ENCODE measurements around the gene DAAM2. TPM values are rescaled to one million over a fixed set of nuclear protein-coding genes. Genes with fewer than 3 reads are reported as not detected.

DAAM2 gene
- total RNA-seq, 3 donors from 2014 or later, result 0.05 TPM; not detected in 2

GRCh38 chr6:39929733-39930461 lies 137.7 kb downstream of the DAAM2 start:
- Mint-ChIP-seq H3K4me3 (no peak overlapping the region), H3K27me3 (ENCODE audit: low read depth) (peaks cover 19% of the 10 kb centered on the region), H3K4me1 (ENCODE audit: low read depth) (peaks cover 8% of the 10 kb centered on the region), H3K36me3 (ENCODE audit: insufficient read depth) (no peaks in the 10 kb centered on the region), H3K9me3 (peaks cover 4% of the 10 kb centered on the region)
- ATAC-seq (no peak), DNase-seq (no peak)

GRCh38 chr6:39930540-39930939 lies 138.4 kb downstream of the DAAM2 start:
- Mint-ChIP-seq H3K4me1 (ENCODE audit: low read depth) (peaks cover 8% of the 10 kb centered on the region), H3K4me3 (no peak overlapping the region), H3K9me3 (peaks cover 4% of the 10 kb centered on the region), H3K36me3 (ENCODE audit: insufficient read depth) (no peaks in the 10 kb centered on the region), H3K27me3 (ENCODE audit: low read depth) (peaks cover 24% of the 10 kb centered on the region)
- DNase-seq (no peak), ATAC-seq (no peak)

- H3K4me3 Mint-ChIP-seq, result no peak overlapping the region
- no peaks in the 10 kb centered on the region for H3K9me3 Mint-ChIP-seq
- DNase-seq (no peak), ATAC-seq (no peak)
- peaks cover 4% of the 10 kb centered on the region for H3K4me1 Mint-ChIP-seq (ENCODE audit: low read depth)
- no peaks in the 10 kb centered on the region for H3K36me3 Mint-ChIP-seq (ENCODE audit: insufficient read depth)
- peaks cover 29% of the 10 kb centered on the region for H3K27me3 Mint-ChIP-seq (ENCODE audit: low read depth)
Observed at GRCh38 chr6:39931607-39932006, 139.4 kb downstream of the DAAM2 start.

- no peak for DNase-seq
- Mint-ChIP-seq H3K27me3 (ENCODE audit: low read depth) (peaks cover 33% of the 10 kb centered on the region), H3K9me3 (no peaks in the 10 kb centered on the region), H3K36me3 (ENCODE audit: insufficient read depth) (no peaks in the 10 kb centered on the region), H3K4me3 (no peak overlapping the region), H3K4me1 (ENCODE audit: low read depth) (peaks cover 4% of the 10 kb centered on the region)
- no peak for ATAC-seq
Observed at GRCh38 chr6:39932386-39932910, 140.3 kb downstream of the DAAM2 start.

GRCh38 chr6:39933669-39934130 lies 141.5 kb downstream of the DAAM2 start:
- peaks cover 36% of the 10 kb centered on the region for H3K27me3 Mint-ChIP-seq (ENCODE audit: low read depth)
- H3K4me1 Mint-ChIP-seq (ENCODE audit: low read depth), result peaks cover 4% of the 10 kb centered on the region
- H3K9me3 Mint-ChIP-seq, result no peaks in the 10 kb centered on the region
- DNase-seq (no peak), ATAC-seq (peak; percentile 56 to 68)
- peak overlapping the region; percentile 81 for H3K4me3 Mint-ChIP-seq
- H3K36me3 Mint-ChIP-seq (ENCODE audit: insufficient read depth), result no peaks in the 10 kb centered on the region

- ATAC-seq (peak; percentile 87 to 90), DNase-seq (peak; percentile 23)
- Mint-ChIP-seq H3K4me1 (ENCODE audit: low read depth) (peaks cover 4% of the 10 kb centered on the region), H3K27me3 (ENCODE audit: low read depth) (peaks cover 36% of the 10 kb centered on the region), H3K36me3 (ENCODE audit: insufficient read depth) (no peaks in the 10 kb centered on the region), H3K4me3 (peak within 1 kb of the TSS; percentile 81), H3K9me3 (no peaks in the 10 kb centered on the region)
Observed at GRCh38 chr6:39934131-39934757, 142.1 kb downstream of the DAAM2 start, which contains the start of gene MOCS1. TSS of gene MOCS1 (minus strand) at chr6:39934462. CDS start at chr6:39934417, 45 bp downstream.

- Mint-ChIP-seq H3K4me1 (ENCODE audit: low read depth) (peaks cover 4% of the 10 kb centered on the region), H3K9me3 (no peaks in the 10 kb centered on the region), H3K4me3 (no peak overlapping the region), H3K27me3 (ENCODE audit: low read depth) (peaks cover 36% of the 10 kb centered on the region), H3K36me3 (ENCODE audit: insufficient read depth) (no peaks in the 10 kb centered on the region)
- ATAC-seq (no peak), DNase-seq (no peak)
Observed at GRCh38 chr6:39935241-39935640, 143.1 kb downstream of the DAAM2 start.

DNA sequence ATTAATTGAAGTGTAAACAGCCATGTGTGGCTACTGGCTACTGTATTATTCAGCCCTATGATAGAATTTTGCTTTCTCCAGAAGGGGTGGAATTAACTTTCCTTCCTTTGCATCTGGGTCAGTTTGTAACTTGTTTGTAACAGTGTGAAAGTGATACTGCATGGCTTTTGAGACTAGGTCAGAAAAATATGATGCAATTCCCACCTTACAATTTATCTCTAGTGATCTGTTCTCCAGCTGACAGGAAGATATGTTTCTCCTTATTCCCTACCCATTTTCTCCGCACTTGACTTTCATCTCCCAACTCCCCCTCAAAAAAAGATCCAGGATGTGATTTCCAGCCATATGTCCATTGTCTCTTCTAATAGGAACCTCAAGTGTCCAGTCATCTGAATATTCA lies 144.7 kb downstream of the DAAM2 start:
- Mint-ChIP-seq H3K4me1 (ENCODE audit: low read depth) (peaks cover 4% of the 10 kb centered on the region), H3K36me3 (ENCODE audit: insufficient read depth) (no peaks in the 10 kb centered on the region), H3K27me3 (ENCODE audit: low read depth) (peaks cover 33% of the 10 kb centered on the region), H3K9me3 (no peaks in the 10 kb centered on the region), H3K4me3 (no peak overlapping the region)
- DNase-seq (no peak), ATAC-seq (no peak)

GRCh38 chr6:39937686-39938333 lies 145.6 kb downstream of the DAAM2 start:
- Mint-ChIP-seq H3K4me3 (no peak overlapping the region), H3K9me3 (no peaks in the 10 kb centered on the region), H3K4me1 (ENCODE audit: low read depth) (peaks cover 4% of the 10 kb centered on the region), H3K27me3 (ENCODE audit: low read depth) (peaks cover 23% of the 10 kb centered on the region), H3K36me3 (ENCODE audit: insufficient read depth) (no peaks in the 10 kb centered on the region)
- ATAC-seq (no peak), DNase-seq (no peak)

- no peak for DNase-seq
- H3K9me3 Mint-ChIP-seq, result no peaks in the 10 kb centered on the region
- no peaks in the 10 kb centered on the region for H3K4me1 Mint-ChIP-seq (ENCODE audit: low read depth)
- H3K27me3 Mint-ChIP-seq (ENCODE audit: low read depth), result peaks cover 17% of the 10 kb centered on the region
- H3K4me3 Mint-ChIP-seq, result no peak overlapping the region
- ATAC-seq, result no peak
- no peaks in the 10 kb centered on the region for H3K36me3 Mint-ChIP-seq (ENCODE audit: insufficient read depth)
Observed at GRCh38 chr6:39938773-39939654, 146.8 kb downstream of the DAAM2 start.

GRCh38 chr6:39941138-39941537 lies 149.0 kb downstream of the DAAM2 start:
- Mint-ChIP-seq H3K4me3 (no peak overlapping the region), H3K36me3 (ENCODE audit: insufficient read depth) (no peaks in the 10 kb centered on the region), H3K4me1 (ENCODE audit: low read depth) (no peaks in the 10 kb centered on the region), H3K9me3 (no peaks in the 10 kb centered on the region), H3K27me3 (ENCODE audit: low read depth) (peaks cover 10% of the 10 kb centered on the region)
- ATAC-seq (no peak), DNase-seq (no peak)

- Mint-ChIP-seq H3K27me3 (ENCODE audit: low read depth) (peaks cover 9% of the 10 kb centered on the region), H3K4me1 (ENCODE audit: low read depth) (no peaks in the 10 kb centered on the region), H3K9me3 (no peaks in the 10 kb centered on the region), H3K4me3 (no peak overlapping the region), H3K36me3 (ENCODE audit: insufficient read depth) (no peaks in the 10 kb centered on the region)
- no peak for ATAC-seq
- no peak for DNase-seq
Observed at GRCh38 chr6:39941820-39942219, 149.6 kb downstream of the DAAM2 start.

DNA sequence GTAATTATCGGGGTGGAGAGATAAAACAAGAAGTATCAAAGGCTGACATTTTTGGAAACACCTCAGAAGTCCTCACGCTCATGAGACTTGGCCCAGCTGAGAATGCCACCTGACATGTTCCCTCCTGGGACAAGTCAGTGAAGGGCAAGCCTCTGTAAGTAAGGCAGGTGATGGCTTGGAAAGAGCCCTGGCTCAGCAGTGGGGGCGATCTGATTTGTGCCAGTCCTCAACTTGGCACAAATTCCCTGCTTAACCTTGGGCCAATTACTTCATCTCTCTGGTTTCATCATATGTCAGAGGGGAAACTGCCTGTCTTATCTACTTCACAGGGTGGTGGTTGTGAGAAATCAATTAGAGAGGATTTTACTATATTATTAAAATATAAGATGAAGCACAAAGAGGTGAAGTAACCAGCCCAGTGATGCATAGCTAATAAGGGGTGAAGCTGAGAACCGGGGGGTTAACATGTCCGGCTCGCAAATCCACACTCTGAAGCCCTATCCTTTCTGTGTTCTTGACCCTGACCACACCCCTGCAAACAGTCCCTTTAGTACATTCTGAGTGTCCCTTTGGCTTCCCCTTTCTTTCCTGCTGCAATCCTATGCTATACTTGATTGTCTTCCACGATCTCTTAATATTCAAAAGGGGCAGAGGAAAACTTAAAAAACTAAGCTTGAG lies 150.9 kb downstream of the DAAM2 start:
- H3K27me3 Mint-ChIP-seq (ENCODE audit: low read depth), result peaks cover 10% of the 10 kb centered on the region
- H3K4me3 Mint-ChIP-seq, result no peak overlapping the region
- no peaks in the 10 kb centered on the region for H3K36me3 Mint-ChIP-seq (ENCODE audit: insufficient read depth)
- no peaks in the 10 kb centered on the region for H3K4me1 Mint-ChIP-seq (ENCODE audit: low read depth)
- ATAC-seq (no peak), DNase-seq (no peak)
- no peaks in the 10 kb centered on the region for H3K9me3 Mint-ChIP-seq
